SK-N-SH (cell line): ENCODE measurements around the gene ATPAF2.

Source experiments
- ELF1 ChIP-seq: IDR thresholded peaks from 2 replicates; pipeline ENCODE4 v1.4.0; 2012
- POLR2AphosphoS5 ChIP-seq: IDR thresholded peaks from 2 replicates; pipeline ENCODE4 v1.6.1; 2012; ENCODE audit warnings: low read depth, low read length
- RFX5 ChIP-seq: IDR thresholded peaks from 2 replicates; pipeline ENCODE4 v1.6.1; 2012; ENCODE audit warnings: mild to moderate bottlenecking, improper control_type of control experiment, low read length
- SIN3A ChIP-seq: IDR thresholded peaks from 2 replicates; pipeline ENCODE4 v1.6.1; 2012; ENCODE audit warnings: low read depth, mild to moderate bottlenecking, low read length, moderate library complexity, borderline replicate concordance
- SMC3 ChIP-seq: IDR thresholded peaks from 2 replicates; pipeline ENCODE4 v1.6.1; 2012; ENCODE audit warnings: low read depth, low read length, improper control_type of control experiment
- TAF1 ChIP-seq: IDR thresholded peaks from 2 replicates; pipeline ENCODE4 v1.6.1; 2012; ENCODE audit warnings: low read depth, mild to moderate bottlenecking, low read length, moderate library complexity, borderline replicate concordance
- TF ChIP-seq, protein P1 (sequence below): IDR thresholded peaks from 2 replicates; pipeline ENCODE4; 2012
- TF ChIP-seq, protein P2 (sequence below): fragments of 200-600 bp; sonication (generic); IDR thresholded peaks from 2 replicates; pipeline ENCODE4 v1.6.1; 2017; ENCODE audit warnings: antibody characterized with exemption, mild to moderate bottlenecking, moderate library complexity
- TF ChIP-seq, protein P3 (sequence below): IDR thresholded peaks from 2 replicates; pipeline ENCODE4 v1.4.0; 2012; ENCODE audit warnings: low read depth
- TF ChIP-seq, protein P4 (sequence below): IDR thresholded peaks from 2 replicates; pipeline ENCODE4 v1.6.1; 2012; ENCODE audit warnings: mild to moderate bottlenecking, low read depth, low read length, moderate library complexity

DNA sequence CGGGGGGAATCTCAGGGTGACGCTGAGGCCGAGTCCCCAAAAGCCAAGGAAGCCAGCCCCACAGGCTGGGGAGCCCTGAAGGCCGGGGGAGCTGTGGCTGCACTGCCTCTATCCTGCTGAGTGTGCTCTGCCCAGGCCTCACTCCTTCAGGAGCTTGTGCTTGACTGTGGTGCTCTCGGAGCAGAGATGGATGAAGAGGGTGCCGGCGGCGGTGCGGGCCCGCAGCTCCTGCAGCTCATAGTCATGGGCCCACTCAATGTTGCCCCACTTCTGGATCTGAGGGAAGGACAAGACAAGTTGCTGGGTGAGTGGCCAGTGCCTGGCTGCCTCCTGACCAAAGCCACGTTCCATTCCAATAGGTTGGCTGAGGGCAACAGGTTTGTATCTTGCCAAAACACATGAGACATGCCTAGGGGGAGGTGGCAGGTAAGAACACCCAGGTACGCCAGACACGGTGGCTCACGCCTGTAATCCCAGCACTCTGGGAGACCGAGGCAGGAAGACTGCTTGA, 20.5 kb downstream of the ATPAF2 start:
- TF ChIP-seq, protein P1, sequence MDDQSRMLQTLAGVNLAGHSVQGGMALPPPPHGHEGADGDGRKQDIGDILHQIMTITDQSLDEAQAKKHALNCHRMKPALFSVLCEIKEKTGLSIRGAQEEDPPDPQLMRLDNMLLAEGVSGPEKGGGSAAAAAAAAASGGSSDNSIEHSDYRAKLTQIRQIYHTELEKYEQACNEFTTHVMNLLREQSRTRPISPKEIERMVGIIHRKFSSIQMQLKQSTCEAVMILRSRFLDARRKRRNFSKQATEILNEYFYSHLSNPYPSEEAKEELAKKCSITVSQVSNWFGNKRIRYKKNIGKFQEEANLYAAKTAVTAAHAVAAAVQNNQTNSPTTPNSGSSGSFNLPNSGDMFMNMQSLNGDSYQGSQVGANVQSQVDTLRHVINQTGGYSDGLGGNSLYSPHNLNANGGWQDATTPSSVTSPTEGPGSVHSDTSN: no peak
- TF ChIP-seq, protein P2, sequence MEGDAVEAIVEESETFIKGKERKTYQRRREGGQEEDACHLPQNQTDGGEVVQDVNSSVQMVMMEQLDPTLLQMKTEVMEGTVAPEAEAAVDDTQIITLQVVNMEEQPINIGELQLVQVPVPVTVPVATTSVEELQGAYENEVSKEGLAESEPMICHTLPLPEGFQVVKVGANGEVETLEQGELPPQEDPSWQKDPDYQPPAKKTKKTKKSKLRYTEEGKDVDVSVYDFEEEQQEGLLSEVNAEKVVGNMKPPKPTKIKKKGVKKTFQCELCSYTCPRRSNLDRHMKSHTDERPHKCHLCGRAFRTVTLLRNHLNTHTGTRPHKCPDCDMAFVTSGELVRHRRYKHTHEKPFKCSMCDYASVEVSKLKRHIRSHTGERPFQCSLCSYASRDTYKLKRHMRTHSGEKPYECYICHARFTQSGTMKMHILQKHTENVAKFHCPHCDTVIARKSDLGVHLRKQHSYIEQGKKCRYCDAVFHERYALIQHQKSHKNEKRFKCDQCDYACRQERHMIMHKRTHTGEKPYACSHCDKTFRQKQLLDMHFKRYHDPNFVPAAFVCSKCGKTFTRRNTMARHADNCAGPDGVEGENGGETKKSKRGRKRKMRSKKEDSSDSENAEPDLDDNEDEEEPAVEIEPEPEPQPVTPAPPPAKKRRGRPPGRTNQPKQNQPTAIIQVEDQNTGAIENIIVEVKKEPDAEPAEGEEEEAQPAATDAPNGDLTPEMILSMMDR: no peak
- TF ChIP-seq POLR2AphosphoS5 (no peak), RFX5 (no peak), TAF1 (no peak), SMC3 (no peak), SIN3A (no peak), ELF1 (no peak)
- TF ChIP-seq, protein P3, sequence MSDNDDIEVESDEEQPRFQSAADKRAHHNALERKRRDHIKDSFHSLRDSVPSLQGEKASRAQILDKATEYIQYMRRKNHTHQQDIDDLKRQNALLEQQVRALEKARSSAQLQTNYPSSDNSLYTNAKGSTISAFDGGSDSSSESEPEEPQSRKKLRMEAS: no peak
- TF ChIP-seq, protein P4, sequence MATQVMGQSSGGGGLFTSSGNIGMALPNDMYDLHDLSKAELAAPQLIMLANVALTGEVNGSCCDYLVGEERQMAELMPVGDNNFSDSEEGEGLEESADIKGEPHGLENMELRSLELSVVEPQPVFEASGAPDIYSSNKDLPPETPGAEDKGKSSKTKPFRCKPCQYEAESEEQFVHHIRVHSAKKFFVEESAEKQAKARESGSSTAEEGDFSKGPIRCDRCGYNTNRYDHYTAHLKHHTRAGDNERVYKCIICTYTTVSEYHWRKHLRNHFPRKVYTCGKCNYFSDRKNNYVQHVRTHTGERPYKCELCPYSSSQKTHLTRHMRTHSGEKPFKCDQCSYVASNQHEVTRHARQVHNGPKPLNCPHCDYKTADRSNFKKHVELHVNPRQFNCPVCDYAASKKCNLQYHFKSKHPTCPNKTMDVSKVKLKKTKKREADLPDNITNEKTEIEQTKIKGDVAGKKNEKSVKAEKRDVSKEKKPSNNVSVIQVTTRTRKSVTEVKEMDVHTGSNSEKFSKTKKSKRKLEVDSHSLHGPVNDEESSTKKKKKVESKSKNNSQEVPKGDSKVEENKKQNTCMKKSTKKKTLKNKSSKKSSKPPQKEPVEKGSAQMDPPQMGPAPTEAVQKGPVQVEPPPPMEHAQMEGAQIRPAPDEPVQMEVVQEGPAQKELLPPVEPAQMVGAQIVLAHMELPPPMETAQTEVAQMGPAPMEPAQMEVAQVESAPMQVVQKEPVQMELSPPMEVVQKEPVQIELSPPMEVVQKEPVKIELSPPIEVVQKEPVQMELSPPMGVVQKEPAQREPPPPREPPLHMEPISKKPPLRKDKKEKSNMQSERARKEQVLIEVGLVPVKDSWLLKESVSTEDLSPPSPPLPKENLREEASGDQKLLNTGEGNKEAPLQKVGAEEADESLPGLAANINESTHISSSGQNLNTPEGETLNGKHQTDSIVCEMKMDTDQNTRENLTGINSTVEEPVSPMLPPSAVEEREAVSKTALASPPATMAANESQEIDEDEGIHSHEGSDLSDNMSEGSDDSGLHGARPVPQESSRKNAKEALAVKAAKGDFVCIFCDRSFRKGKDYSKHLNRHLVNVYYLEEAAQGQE: no peak
